CD4-positive, CD25-positive, alpha-beta regulatory T cell (primary cell): Measurements from ENCODE around the gene ELOB. TPM values are rescaled to one million over a fixed set of nuclear protein-coding genes. Genes with fewer than 3 reads are reported as not detected.

Source experiments
- ATAC-seq, 2 donors: fragments of 150-1000 bp; cut with Tn5 transposase; one replicate each; pipeline ENCODE4 v1.10.0; 2021; ENCODE audit warnings: low read depth in 2 of 2, moderate number of reproducible peaks in 2 of 2, moderate library complexity in 1 of 2
- DNase-seq, 3 donors: peaks; one replicate each; pipeline versions ENCODE4 v3.0.0 to v3.0.0-alpha.2; 2012 to 2022; ENCODE audit warnings: mixed read lengths in 1 of 3
- H3K27ac ChIP-seq: one replicate; pipeline ENCODE4 v1.7.0; 2013; ENCODE audit warnings: mild to moderate bottlenecking, low read length; ENCODE audit not compliant: insufficient read depth, poor library complexity, severe bottlenecking
- H3K27me3 ChIP-seq: one replicate; pipeline ENCODE4 v1.7.0; 2013; ENCODE audit warnings: low read length; ENCODE audit not compliant: control insufficient read depth, insufficient read depth
- H3K36me3 ChIP-seq: one replicate; pipeline ENCODE4 v1.7.0; 2013; ENCODE audit warnings: mild to moderate bottlenecking, low read length, moderate library complexity; ENCODE audit not compliant: control insufficient read depth, insufficient read depth
- H3K4me1 ChIP-seq: 2 replicates; pipeline ENCODE4 v1.7.0; 2013; ENCODE audit warnings: mild to moderate bottlenecking, low read length; ENCODE audit not compliant: insufficient read depth, control insufficient read depth, poor library complexity, severe bottlenecking
- H3K4me3 ChIP-seq: one replicate; pipeline ENCODE4 v1.7.0; 2013; ENCODE audit warnings: low read depth, mild to moderate bottlenecking, low read length, moderate library complexity
- H3K9me3 ChIP-seq, 2 experiments: 1 replicate in 1 of 2; 2 replicates in 1 of 2; pipeline ENCODE4 v1.7.0; 2013; ENCODE audit warnings: low read length in 2 of 2, mild to moderate bottlenecking in 1 of 2, moderate library complexity in 1 of 2; ENCODE audit not compliant: control insufficient read depth in 2 of 2
- H3K27ac Mint-ChIP-seq, 3 donors: one replicate each; pipeline ENCODE4 v1.8.0; 2020 to 2022; ENCODE audit warnings: mild to moderate bottlenecking in 3 of 3, mixed read lengths in 3 of 3, moderate library complexity in 2 of 3
- H3K27me3 Mint-ChIP-seq: one replicate; pipeline ENCODE4 v1.8.0; 2022; ENCODE audit warnings: mild to moderate bottlenecking, mixed read lengths
- H3K36me3 Mint-ChIP-seq: one replicate; pipeline ENCODE4 v1.8.0; 2020; ENCODE audit warnings: mixed read lengths
- H3K4me1 Mint-ChIP-seq, 4 donors: one replicate each; pipeline ENCODE4 v1.8.0; 2020 to 2022; ENCODE audit warnings: mixed read lengths in 4 of 4, mild to moderate bottlenecking in 1 of 4
- H3K4me3 Mint-ChIP-seq, 4 donors: one replicate each; pipeline ENCODE4 v1.8.0; 2020 to 2022; ENCODE audit warnings: mild to moderate bottlenecking in 4 of 4, mixed read lengths in 4 of 4, moderate library complexity in 3 of 4
- H3K9me3 Mint-ChIP-seq, 7 donors: one replicate each; pipeline ENCODE4 v1.8.0; 2020 to 2022; ENCODE audit warnings: mixed read lengths in 7 of 7, mild to moderate bottlenecking in 3 of 7, moderate library complexity in 2 of 7
- polyA plus RNA-seq, 4 donors: library from polyadenylated mRNA; unstranded; fragments of 300-500 nt; fragmentation: Illumina TruSeq; gene quantifications; one replicate each; pipeline ENCODE4 v1.2.3, GENCODE V29; 2021
- total RNA-seq: library from RNA; stranded (reverse); gene quantifications from one replicate; pipeline ENCODE4 v1.2.3, GENCODE V29; 2022

ELOB gene
- total and polyA plus RNA-seq, 5 donors from 2014 or later = 96.5 to 359 (median 273) TPM

- peak overlapping the region in 3 of 4 donors; percentile 52 to 74 (median 53) for H3K4me3 Mint-ChIP-seq
- Histone ChIP-seq H3K4me3 (no peak overlapping the region), H3K27ac (no peak overlapping the region), H3K36me3 (peaks cover 56% of the 10 kb centered on the region), H3K9me3 (no peaks in the 10 kb centered on the region), H3K27me3 (no peaks in the 10 kb centered on the region), H3K4me1 (peaks cover 25% of the 10 kb centered on the region)
- DNase-seq (no peak), ATAC-seq (no peak)
- H3K27me3 Mint-ChIP-seq = peaks cover 5% of the 10 kb centered on the region
- H3K9me3 Mint-ChIP-seq = no peaks in the 10 kb centered on the region
- H3K4me1 Mint-ChIP-seq = peaks cover 0 to 50% (median 21%) of the 10 kb centered on the region in 4 donors
- peak overlapping the region in 1 of 3 donors; percentile 81 for H3K27ac Mint-ChIP-seq
- H3K36me3 Mint-ChIP-seq = peaks cover 30% of the 10 kb centered on the region
These were observed 3.7 kb downstream of the ELOB start for GRCh38 chr16:2773188-2773968.

GRCh38 chr16:2771496-2772402 lies 5.3 kb downstream of the ELOB start:
- H3K27me3 Mint-ChIP-seq = peaks cover 5% of the 10 kb centered on the region
- Histone ChIP-seq H3K36me3 (peaks cover 73% of the 10 kb centered on the region), H3K4me3 (no peak overlapping the region), H3K4me1 (peaks cover 18% of the 10 kb centered on the region), H3K27me3 (no peaks in the 10 kb centered on the region), H3K9me3 (no peaks in the 10 kb centered on the region), H3K27ac (peak overlapping the region; percentile 28)
- peaks cover 0 to 49% (median 15%) of the 10 kb centered on the region in 4 donors for H3K4me1 Mint-ChIP-seq
- DNase-seq (no peak), ATAC-seq (no peak)
- peaks cover 0 to 1% (median 0%) of the 10 kb centered on the region in 7 donors for H3K9me3 Mint-ChIP-seq
- H3K27ac Mint-ChIP-seq = peak overlapping the region in 1 of 3 donors; percentile 41
- H3K36me3 Mint-ChIP-seq = peaks cover 39% of the 10 kb centered on the region
- H3K4me3 Mint-ChIP-seq = peak overlapping the region in 2 of 4 donors; percentile 7 to 74

- Histone ChIP-seq H3K27me3 (no peaks in the 10 kb centered on the region), H3K27ac (no peak overlapping the region), H3K4me3 (no peak overlapping the region), H3K4me1 (peaks cover 4% of the 10 kb centered on the region), H3K9me3 (no peaks in the 10 kb centered on the region), H3K36me3 (peaks cover 86% of the 10 kb centered on the region)
- peaks cover 0 to 1% (median 0%) of the 10 kb centered on the region in 7 donors for H3K9me3 Mint-ChIP-seq
- H3K4me1 Mint-ChIP-seq = peaks cover 0 to 44% (median 8%) of the 10 kb centered on the region in 4 donors
- DNase-seq (peak in 1 of 3 donors; percentile 19), ATAC-seq (no peak)
- peak overlapping the region in 1 of 3 donors; percentile 69 for H3K27ac Mint-ChIP-seq
- peaks cover 54% of the 10 kb centered on the region for H3K36me3 Mint-ChIP-seq
- H3K27me3 Mint-ChIP-seq = peaks cover 8% of the 10 kb centered on the region
- peak overlapping the region in 1 of 4 donors; percentile 66 for H3K4me3 Mint-ChIP-seq
These were observed 6.8 kb downstream of the ELOB start for GRCh38 chr16:2770057-2770951.

GRCh38 chr16:2769675-2770056 lies 7.4 kb downstream of the ELOB start:
- Mint-ChIP-seq H3K36me3 (peaks cover 60% of the 10 kb centered on the region), H3K27me3 (peaks cover 8% of the 10 kb centered on the region), H3K4me3 (peak overlapping the region in 2 of 4 donors; percentile 58 to 66), H3K9me3 (peaks cover 0 to 1% (median 0%) of the 10 kb centered on the region in 7 donors), H3K27ac (no peak overlapping the region), H3K4me1 (peaks cover 0 to 41% (median 7%) of the 10 kb centered on the region in 4 donors)
- H3K27me3 ChIP-seq = no peaks in the 10 kb centered on the region
- H3K4me3 ChIP-seq = no peak overlapping the region
- H3K4me1 ChIP-seq = no peaks in the 10 kb centered on the region
- DNase-seq (no peak), ATAC-seq (no peak)
- no peaks in the 10 kb centered on the region for H3K9me3 ChIP-seq
- no peak overlapping the region for H3K27ac ChIP-seq
- peaks cover 86% of the 10 kb centered on the region for H3K36me3 ChIP-seq

DNA sequence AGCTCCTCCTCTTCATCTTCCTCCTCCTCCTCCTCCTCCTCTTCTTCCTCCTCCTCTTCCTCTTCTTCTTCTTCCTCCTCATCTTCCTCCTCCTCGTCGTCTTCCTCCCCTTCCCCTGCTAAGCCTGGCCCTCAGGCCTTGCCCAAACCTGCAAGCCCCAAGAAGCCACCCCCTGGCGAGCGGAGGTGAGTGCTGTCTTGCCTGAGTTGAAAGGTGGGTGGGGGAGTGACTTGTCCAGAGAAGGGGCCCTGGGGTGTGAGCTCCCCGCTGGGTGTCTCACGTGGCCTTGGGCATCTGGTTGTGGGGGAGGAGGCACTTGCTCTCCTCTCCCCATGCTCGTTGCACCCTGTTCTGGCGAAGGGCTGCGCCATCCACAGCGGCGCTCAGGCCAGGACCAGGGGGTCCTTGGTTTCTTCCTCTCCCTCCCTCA lies 8.0 kb downstream of the ELOB start:
- H3K36me3 Mint-ChIP-seq = peaks cover 61% of the 10 kb centered on the region
- H3K9me3 Mint-ChIP-seq = peaks cover 0 to 1% (median 0%) of the 10 kb centered on the region in 7 donors
- H3K9me3 ChIP-seq = no peaks in the 10 kb centered on the region
- no peaks in the 10 kb centered on the region for H3K4me1 ChIP-seq
- peaks cover 8% of the 10 kb centered on the region for H3K27me3 Mint-ChIP-seq
- peaks cover 0 to 35% (median 5%) of the 10 kb centered on the region in 4 donors for H3K4me1 Mint-ChIP-seq
- H3K27me3 ChIP-seq = no peaks in the 10 kb centered on the region
- no peak overlapping the region for H3K27ac ChIP-seq
- H3K4me3 ChIP-seq = no peak overlapping the region
- no peak for ATAC-seq
- peak overlapping the region in 2 of 4 donors; percentile 58 to 66 for H3K4me3 Mint-ChIP-seq
- no peak for DNase-seq
- peak overlapping the region in 1 of 3 donors; percentile 9 for H3K27ac Mint-ChIP-seq
- H3K36me3 ChIP-seq = peaks cover 86% of the 10 kb centered on the region

DNA sequence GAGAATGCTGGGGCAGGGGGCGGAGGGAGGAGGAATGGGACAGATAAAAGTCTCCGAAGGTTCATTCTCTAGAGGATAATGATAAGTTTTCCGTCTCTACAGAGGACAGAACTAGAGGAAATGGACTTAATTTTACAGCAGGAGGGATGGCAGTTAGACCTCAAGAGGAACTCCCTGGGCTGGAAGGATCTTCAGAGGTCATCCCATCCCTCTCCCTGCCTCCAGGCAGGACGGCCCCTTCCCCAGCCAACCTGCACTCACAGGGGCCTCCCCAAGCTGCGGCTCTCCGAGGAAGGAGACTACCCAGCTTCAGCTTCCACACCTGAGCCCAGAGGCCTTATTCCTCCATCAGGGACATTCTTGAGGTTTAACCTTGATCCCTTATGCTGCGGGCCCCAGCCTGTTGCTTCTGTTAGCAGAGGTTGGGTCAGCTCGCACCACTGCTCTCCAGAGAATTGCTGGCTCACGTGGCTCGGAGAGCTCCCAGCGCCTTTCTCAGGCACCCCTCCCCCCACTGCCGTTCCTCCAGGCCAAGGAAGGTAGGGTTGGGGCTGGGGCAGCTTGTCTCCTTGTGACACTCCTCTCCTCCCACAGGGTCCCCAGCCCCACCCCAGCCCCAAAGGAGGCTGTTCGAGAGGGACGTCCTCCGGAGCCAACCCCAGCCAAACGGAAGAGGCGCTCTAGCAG lies 8.5 kb downstream of the ELOB start:
- no peak overlapping the region for H3K27ac ChIP-seq
- Mint-ChIP-seq H3K9me3 (peaks cover 0 to 1% (median 0%) of the 10 kb centered on the region in 7 donors), H3K27me3 (peaks cover 8% of the 10 kb centered on the region), H3K4me3 (peak overlapping the region in 1 of 4 donors; percentile 47), H3K36me3 (peaks cover 66% of the 10 kb centered on the region), H3K4me1 (peaks cover under 1 to 29% (median 5%) of the 10 kb centered on the region in 4 donors), H3K27ac (no peak overlapping the region)
- H3K27me3 ChIP-seq = no peaks in the 10 kb centered on the region
- no peak for DNase-seq
- no peak for ATAC-seq
- no peaks in the 10 kb centered on the region for H3K9me3 ChIP-seq
- H3K4me1 ChIP-seq = no peaks in the 10 kb centered on the region
- H3K36me3 ChIP-seq = peaks cover 89% of the 10 kb centered on the region
- no peak overlapping the region for H3K4me3 ChIP-seq
